ENCODE measurements around the gene DCAF6.

Gene DCAF6

DNA sequence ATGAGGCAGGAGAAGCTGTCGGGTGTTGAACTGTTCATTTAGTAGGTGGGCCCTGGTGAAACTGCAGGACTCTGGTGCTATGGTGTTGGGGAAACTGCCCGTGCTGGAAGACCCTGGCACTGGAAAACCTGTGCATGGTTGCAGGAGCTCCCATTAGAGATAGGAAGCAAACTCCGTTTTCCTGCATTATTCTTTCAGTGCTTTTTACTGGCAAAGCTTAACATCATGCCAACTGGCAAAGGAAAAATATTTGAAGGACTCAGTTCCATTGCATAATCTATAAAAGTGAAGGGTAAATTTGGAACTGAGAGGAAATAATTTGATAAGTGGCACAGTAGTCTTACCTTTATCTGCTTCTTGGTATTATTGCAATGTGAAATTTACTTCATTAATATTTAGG, 32.1 kb downstream of the DCAF6 start:
- Histone ChIP-seq H3K79me2 (ENCODE audit: insufficient read depth, low read length) (peaks cover 11% of the 10 kb centered on the region; the same call in 1 of the 2 replicates), H3K9me2 (replicated peaks; ENCODE audit: insufficient read depth, low read length) (no peaks in the 10 kb centered on the region), H3K4me2 (ENCODE audit: low read depth, low read length, poor library complexity, severe bottlenecking) (no peak overlapping the region), H4K20me1 (ENCODE audit: low read depth, low read length) (no peaks in the 10 kb centered on the region; the same call in 1 of the 2 replicates), H3K4me3 (ENCODE audit: insufficient read depth, low read length, poor library complexity, severe bottlenecking) (no peak overlapping the region), H2AFZ (ENCODE audit: low read depth, low read length, severe bottlenecking) (no peak overlapping the region), H3K36me3 (ENCODE audit: low read length) (peaks cover 3% of the 10 kb centered on the region), H3K27me3 (ENCODE audit: low read length) (no peaks in the 10 kb centered on the region), H3K9me3 (ENCODE audit: insufficient read depth, low read length) (no peaks in the 10 kb centered on the region), H3K9ac (ENCODE audit: low read length) (no peak overlapping the region), H3K27ac (ENCODE audit: low read depth, low read length) (no peak overlapping the region), H3F3A (ENCODE audit: insufficient read depth) (peaks cover 5% of the 10 kb centered on the region; the same call in 1 of the 2 replicates)
- TF ChIP-seq, protein P1, sequence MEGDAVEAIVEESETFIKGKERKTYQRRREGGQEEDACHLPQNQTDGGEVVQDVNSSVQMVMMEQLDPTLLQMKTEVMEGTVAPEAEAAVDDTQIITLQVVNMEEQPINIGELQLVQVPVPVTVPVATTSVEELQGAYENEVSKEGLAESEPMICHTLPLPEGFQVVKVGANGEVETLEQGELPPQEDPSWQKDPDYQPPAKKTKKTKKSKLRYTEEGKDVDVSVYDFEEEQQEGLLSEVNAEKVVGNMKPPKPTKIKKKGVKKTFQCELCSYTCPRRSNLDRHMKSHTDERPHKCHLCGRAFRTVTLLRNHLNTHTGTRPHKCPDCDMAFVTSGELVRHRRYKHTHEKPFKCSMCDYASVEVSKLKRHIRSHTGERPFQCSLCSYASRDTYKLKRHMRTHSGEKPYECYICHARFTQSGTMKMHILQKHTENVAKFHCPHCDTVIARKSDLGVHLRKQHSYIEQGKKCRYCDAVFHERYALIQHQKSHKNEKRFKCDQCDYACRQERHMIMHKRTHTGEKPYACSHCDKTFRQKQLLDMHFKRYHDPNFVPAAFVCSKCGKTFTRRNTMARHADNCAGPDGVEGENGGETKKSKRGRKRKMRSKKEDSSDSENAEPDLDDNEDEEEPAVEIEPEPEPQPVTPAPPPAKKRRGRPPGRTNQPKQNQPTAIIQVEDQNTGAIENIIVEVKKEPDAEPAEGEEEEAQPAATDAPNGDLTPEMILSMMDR (IDR thresholded peaks at IDR 0.05; ENCODE audit: insufficient read depth, low read length, poor library complexity, severe bottlenecking), result no peak
- TF ChIP-seq EZH2phosphoT487 (conservative IDR thresholded peaks at IDR 0.05; ENCODE audit: low read length), result no peak

DNA sequence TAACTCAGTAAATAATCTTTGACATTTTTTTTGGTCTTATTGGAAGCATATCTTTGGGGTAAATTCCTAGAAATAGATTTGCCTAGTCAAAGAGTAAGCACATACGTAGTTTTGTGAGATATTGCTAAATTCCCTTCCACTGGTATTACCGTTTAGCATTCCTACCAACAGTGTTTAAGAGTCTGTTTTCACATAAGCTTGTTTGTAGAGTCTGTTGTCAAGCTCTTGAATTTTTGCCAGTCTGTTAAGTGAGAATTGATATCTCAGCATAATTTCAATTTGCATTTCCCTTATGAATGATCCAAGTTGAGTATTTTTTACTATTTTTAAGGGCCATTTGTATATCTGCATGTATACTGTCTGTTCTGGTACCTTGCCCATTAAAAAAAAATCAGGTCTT, 37.3 kb downstream of the DCAF6 start:
- no peak overlapping the region for H3K4me2 ChIP-seq (ENCODE audit: low read depth, low read length, poor library complexity, severe bottlenecking)
- H2AFZ ChIP-seq (ENCODE audit: low read depth, low read length, severe bottlenecking), result no peak overlapping the region
- H3K27me3 ChIP-seq (ENCODE audit: low read length), result no peaks in the 10 kb centered on the region
- H3K36me3 ChIP-seq (ENCODE audit: low read length), result peaks cover 12% of the 10 kb centered on the region; the same call in 1 of the 2 replicates
- H3K9me2 ChIP-seq (replicated peaks; ENCODE audit: insufficient read depth, low read length), result no peaks in the 10 kb centered on the region
- no peaks in the 10 kb centered on the region for H3K79me2 ChIP-seq (ENCODE audit: insufficient read depth, low read length)
- H3K9me3 ChIP-seq (ENCODE audit: insufficient read depth, low read length), result no peaks in the 10 kb centered on the region
- no peaks in the 10 kb centered on the region; the same call in 1 of the 2 replicates for H4K20me1 ChIP-seq (ENCODE audit: low read depth, low read length)
- H3K4me3 ChIP-seq (ENCODE audit: insufficient read depth, low read length, poor library complexity, severe bottlenecking), result no peak overlapping the region
- no peak overlapping the region for H3K27ac ChIP-seq (ENCODE audit: low read depth, low read length)
- no peak for TF ChIP-seq EZH2phosphoT487 (conservative IDR thresholded peaks at IDR 0.05; ENCODE audit: low read length)
- TF ChIP-seq, protein P1 (IDR thresholded peaks at IDR 0.05; ENCODE audit: insufficient read depth, low read length, poor library complexity, severe bottlenecking), result no peak
- no peak overlapping the region for H3K9ac ChIP-seq (ENCODE audit: low read length)
- H3F3A ChIP-seq (ENCODE audit: insufficient read depth), result peaks cover 5% of the 10 kb centered on the region; the same call in 1 of the 2 replicates

DNA sequence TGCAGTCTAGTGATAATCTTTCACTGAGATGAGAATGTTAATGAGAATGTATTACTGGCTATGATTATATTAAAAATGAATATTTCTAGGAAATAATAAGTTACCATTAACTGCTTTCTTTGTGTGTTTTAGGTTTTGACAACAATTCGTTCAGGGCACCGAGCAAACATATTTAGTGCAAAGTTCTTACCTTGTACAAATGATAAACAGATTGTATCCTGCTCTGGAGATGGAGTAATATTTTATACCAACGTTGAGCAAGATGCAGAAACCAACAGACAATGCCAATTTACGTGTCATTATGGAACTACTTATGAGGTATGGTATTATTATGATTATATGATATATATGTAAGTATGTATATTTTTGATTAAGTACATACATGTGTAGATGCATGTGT, 38.2 kb downstream of the DCAF6 start:
- Histone ChIP-seq H3F3A (ENCODE audit: insufficient read depth) (peaks cover 5% of the 10 kb centered on the region; the same call in 1 of the 2 replicates), H3K9ac (ENCODE audit: low read length) (no peak overlapping the region), H3K4me2 (ENCODE audit: low read depth, low read length, poor library complexity, severe bottlenecking) (no peak overlapping the region), H3K27ac (ENCODE audit: low read depth, low read length) (no peak overlapping the region), H3K27me3 (ENCODE audit: low read length) (no peaks in the 10 kb centered on the region), H3K36me3 (ENCODE audit: low read length) (peaks cover 12% of the 10 kb centered on the region; the same call in 1 of the 2 replicates), H3K9me3 (ENCODE audit: insufficient read depth, low read length) (no peaks in the 10 kb centered on the region), H3K4me3 (ENCODE audit: insufficient read depth, low read length, poor library complexity, severe bottlenecking) (no peak overlapping the region), H3K9me2 (replicated peaks; ENCODE audit: insufficient read depth, low read length) (no peaks in the 10 kb centered on the region), H4K20me1 (ENCODE audit: low read depth, low read length) (no peaks in the 10 kb centered on the region; the same call in 1 of the 2 replicates), H2AFZ (ENCODE audit: low read depth, low read length, severe bottlenecking) (no peak overlapping the region), H3K79me2 (ENCODE audit: insufficient read depth, low read length) (no peaks in the 10 kb centered on the region)
- TF ChIP-seq EZH2phosphoT487 (conservative IDR thresholded peaks at IDR 0.05; ENCODE audit: low read length), result no peak
- TF ChIP-seq, protein P1 (IDR thresholded peaks at IDR 0.05; ENCODE audit: insufficient read depth, low read length, poor library complexity, severe bottlenecking), result no peak

All from SU-DHL-6 (cell line).